GM21367 (cell line): ENCODE results near the gene SLCO3A1.

ENCODE experiments used
- ATAC-seq: cut with Tn5 transposase; IDR thresholded peaks from one replicate; pipeline ENCODE4 v1.9.1; 2021; ENCODE audit not compliant: unreplicated experiment

The SLCO3A1 gene

DNA sequence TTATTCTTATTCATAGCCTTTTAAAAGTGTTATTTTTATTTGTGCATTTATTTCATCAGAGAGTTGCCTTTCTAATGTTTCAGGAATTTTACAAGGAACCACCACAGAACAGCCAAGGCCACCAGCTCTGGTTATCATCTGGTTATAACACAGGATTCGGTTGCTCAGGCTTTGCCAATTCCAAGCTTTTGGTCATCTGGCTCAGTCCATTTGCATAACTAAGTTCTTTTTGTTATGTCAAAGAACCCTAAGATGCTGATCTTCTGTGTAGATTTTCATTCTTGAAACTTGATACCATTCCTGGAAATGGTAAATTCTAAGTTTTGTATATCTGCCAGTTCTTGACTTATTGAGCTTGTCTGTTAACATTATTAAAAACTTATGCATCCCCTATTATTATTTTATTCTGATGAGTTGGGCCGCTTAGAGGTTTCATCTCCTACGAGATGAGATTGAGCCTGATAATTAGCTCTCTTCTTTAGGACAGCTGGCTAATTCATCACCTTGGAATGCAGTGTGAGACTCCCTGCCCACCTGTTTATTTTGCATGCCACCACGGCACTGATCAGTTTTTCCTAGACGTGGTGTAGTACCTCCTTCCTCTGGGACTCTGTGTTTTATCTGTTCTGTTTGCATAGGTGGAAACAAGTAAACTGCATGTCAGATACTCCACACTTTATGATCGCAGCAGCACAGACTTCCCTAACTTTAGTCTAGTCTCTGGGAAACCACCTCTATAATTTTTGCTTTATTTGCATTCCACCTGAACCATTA, 264.8 kb downstream of the SLCO3A1 start:
- ATAC-seq, result no peak

- ATAC-seq, result no peak
Observed at GRCh38 chr15:92118936-92119325, 265.4 kb downstream of the SLCO3A1 start.

DNA sequence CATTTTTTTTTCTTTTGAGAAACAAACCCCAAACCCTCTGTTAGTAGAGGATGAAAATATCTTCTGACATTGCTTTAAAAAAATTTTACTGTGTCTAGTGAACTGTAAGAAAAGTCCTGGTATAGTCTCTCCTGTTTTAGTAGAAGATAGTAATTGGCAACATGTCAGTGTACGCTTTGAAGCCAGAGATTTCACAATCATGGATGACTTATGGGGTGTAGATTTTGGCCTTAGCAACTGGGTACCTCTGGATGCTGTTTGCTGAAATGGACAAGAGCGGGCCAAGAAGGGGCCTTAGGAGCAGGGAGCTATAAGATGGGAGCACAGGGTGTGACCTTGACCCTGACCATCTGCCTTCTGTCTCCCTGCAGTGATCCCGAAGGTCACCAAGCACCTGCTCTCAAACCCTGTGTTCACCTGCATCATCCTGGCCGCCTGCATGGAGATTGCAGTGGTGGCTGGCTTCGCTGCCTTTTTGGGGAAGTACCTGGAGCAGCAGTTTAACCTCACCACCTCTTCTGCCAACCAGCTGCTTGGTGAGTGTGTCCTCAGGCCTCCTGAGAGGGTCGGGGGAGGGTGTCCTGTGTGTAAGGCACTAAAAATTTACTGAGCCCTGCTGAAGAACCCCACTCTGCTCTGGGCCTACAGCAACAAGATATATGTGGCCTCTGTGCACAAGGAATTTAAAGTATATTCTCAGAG, 266.7 kb downstream of the SLCO3A1 start:
- ATAC-seq, result no peak

DNA sequence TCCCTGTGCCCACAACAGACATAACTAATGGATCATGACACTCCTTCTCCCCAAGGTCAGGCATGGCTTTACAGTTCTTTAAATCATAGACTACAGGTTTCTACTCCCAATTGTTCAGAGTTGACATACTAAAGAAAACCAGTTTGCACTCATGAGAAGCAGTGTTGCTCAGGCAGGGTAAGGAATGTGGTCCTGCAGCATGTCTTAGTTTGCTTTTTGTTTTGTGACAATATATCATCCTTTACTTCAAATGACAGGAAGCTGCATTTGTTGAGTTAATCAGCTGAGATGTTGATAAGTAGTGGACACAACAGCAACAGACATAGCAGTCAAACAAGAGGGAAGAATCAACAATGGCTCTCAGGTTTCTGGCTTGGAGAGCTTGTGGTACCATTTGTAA, 267.5 kb downstream of the SLCO3A1 start:
- no peak for ATAC-seq

DNA sequence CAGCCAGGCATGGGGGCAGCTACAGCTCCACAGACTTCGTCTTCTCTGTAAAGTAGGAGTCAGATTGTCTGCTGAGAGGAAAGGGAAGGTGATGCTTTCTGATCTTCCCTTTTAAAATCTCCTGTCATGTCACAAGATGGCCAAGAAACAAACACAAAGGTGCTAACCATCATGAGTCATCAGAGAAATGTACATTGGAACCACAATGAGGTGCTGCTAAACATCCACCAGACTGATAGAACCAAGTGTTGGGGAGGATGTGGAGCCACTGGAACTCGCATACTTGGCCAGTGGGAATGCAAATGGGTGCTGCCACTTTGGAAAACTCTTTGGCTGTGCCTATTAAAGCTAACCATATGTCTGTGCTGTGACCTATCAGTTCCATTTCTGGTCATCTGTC, 268.8 kb downstream of the SLCO3A1 start:
- ATAC-seq, result no peak

GRCh38 chr15:92123962-92124656, 270.6 kb downstream of the SLCO3A1 start:
- no peak for ATAC-seq

GRCh38 chr15:92124657-92125010, 271.1 kb downstream of the SLCO3A1 start:
- no peak for ATAC-seq

DNA sequence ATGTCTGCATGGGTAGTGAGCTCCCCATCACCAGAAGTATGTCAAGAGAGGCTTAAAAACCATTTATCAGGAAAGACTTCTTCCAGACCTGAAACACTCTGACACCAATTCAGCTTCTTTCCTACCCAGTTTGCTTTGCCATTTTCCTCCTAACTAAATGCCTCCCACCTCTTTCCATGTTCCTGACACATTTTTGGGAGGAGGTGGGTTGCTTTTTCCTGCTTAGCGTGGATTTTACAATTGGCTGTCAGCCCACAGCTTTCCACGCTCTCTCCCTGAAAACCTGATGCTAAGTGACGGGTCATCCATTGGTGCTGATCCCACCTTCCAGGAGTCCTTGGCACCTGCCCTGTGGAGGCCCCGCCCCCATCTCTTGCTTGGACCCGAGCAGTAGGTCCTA, 275.3 kb downstream of the SLCO3A1 start:
- no peak for ATAC-seq

DNA sequence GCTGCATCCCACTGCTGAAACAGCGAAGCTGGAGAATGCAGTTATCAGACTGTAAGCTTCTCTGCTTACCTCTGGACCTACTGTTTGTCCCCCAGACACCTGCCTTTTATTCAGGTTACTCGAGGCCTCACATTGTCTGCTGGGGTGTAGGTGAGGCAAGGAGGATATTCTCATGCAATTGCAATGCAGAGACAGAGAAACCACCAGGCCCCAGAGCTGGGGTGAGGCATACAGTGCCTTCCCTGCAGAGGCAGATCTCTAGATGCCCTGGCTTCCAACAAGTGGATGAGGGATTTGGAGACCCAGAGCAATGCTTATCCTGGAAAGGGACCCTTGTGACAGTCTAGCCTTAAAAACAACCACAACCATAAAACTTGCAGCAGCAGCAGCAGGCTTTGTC, 276.7 kb downstream of the SLCO3A1 start:
- ATAC-seq, result no peak

DNA sequence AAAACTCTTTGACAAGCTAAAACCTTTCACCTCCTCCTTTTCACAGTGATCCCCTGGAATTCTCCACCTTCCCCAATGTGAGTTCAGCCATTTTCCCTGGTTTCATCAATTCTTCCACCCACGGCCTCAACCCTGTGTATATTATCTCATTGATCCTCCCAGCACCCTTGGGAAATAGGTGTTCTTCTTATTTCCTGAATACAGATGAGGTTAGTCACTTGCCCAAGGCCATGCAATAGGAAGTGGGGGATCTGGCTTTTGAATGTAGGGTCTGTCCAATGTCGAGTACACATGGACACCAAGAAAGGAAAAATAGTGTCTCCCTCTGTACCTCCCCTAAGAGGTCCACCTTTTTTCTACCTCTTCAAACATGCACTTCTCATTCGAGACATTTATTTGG, 277.4 kb downstream of the SLCO3A1 start:
- ATAC-seq, result no peak

DNA sequence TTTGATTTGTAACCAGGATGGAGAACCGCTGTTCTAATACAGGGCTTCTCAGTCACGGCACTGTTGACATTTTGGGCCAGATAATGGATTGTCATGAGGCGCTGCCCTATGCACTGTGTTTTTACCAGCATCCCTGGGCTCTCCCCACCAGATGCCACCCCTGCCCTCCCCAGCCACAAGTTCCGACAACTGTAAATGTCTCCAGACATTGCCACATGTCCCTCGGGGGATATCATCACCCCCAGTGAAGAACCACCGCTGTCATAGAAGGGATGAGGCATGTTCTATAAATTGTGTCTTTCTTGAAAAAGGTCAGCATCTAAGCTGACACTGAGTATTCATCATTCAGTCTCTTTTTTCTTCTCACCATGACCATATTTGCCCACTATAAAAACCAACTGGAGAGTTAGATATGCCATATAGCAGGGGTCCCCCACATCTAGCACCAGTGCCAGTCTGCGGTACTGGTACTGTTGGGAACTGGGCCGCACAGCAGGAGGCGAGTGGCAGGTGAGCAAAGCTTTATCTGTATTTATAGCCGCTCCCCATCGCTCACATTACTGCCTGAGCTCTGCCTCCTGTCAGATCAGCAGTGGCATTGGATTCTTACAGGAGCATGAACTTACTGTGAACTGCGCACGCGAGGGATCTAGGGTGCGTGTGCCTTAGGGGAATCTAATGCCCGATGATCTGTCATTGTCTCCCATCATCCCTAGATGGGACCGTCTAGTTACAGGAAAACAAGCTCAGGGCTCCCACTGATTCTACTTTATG, 279.7 kb downstream of the SLCO3A1 start:
- ATAC-seq, result no peak

DNA sequence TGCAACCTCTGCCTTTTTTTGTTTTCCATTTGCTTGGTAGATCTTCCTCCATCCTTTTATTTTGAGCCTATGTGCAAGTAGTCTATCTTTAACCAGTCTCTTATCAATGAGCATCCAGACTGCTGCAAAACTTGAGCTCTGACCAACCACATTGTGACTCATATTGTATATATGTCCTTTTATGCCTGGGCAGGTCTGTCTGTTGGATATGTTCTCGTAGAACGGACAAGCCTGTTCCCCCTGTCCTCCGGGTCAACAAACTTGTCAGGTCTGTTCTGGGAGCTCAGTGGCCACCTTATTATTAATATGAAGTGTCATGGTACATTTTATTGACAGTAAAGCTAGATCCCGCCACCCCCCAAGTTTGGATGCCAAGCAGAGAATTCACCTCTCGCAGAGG, 287.3 kb downstream of the SLCO3A1 start:
- no peak for ATAC-seq

DNA sequence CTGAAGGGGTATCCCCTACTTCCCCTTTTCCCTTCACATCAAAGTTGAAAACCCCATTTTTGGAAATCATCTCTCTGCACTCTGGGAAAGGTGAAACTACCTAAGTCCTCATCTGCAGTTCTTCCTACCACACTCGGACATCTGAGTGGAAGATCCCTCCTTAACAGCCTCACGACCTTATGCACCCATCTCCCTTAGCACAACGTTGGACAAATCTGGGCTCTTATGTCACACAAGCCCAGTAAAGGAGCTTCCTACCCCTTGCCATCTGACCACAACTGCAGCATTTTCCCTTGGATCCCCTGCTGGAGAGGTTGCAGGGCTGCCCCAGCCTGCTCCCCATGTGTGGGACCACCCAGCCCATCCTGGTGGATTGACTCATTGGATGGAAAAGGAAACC, 288.1 kb downstream of the SLCO3A1 start:
- no peak for ATAC-seq

DNA sequence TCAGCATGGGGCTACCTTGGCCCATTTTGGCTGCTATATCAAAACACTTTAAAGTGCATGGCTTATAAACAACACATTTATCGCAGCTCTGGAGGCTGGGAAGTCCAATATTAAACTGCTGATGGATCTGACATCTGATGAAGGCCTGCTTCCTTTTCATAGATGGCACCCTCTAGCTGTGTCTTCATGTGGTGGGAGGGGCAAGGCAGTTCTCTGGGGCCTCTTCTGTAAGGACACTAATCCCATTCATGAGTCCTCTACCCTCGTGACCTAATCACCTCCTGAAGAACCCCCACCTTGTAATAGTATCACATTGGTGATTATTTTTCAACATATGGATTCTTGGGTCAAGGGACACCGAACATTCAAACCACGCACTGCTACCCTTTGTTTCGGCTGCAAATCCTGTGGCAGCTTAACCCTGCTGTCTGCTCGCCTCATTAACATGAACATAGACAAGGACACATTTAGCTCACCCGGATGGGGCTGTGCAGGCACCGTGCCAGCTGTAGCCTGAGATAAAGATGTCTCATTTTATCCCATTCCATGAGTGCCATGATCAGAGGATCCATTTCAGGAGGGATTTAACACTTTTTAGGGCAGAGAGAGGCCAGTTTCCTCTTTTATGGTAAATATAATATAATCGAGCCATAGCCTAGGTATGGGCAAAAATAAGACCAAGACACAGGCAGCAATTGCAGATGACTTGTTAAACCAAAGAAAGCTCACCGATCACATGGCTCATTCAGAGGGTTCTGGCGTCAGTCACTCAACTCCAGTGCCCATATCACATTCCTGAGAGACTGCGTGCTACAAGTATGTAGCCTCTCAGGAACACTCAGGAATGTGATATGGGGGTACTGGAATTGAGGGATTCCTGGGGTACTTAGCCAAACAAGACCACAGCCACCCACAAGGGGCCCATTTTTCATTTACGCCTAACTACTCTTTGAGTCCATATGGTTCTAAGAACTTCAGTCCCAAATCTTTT, 289.0 kb downstream of the SLCO3A1 start:
- ATAC-seq, result no peak

DNA sequence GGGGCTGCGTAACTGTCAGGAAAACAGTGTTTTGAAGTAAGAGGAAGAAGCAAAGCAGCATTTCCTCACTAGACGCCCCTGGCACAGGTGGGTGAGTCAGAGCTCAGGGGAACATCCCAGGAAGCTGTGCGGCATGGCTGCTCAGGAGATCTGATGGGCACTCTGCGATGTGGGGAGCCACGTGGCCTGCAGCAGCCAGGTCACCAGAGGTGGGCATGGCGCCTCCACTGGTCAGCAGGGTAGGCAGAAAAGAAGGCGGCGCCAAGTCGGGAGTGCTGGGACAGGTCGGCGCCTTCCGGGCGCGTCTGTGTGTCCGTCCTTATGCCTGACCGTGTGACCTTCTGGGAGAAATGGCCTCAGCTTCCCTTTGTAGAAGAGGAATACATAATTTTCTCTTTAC, 290.3 kb downstream of the SLCO3A1 start:
- no peak for ATAC-seq

GRCh38 chr15:92146511-92147150, 293.1 kb downstream of the SLCO3A1 start:
- no peak for ATAC-seq

- ATAC-seq, result no peak
Observed at GRCh38 chr15:92149029-92149428, 295.5 kb downstream of the SLCO3A1 start.

DNA sequence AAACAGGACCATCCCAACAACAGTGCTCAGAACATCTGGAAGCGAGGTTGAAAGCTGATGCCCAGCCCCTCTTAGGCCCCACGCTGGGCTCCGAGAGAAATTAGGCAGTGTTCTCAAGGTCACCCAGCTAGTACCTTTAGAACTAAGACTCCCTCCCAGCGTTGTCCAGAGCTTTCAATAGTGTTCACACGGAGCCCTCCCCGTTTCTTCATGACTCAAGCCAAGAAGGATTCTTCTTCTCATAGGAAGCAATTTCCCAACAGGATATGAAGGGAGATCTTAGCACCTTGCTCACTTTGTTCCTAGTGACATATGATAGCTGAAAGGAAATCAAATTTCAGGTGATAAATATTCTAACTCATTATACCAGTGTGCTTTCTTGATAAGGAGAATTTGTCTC, 296.0 kb downstream of the SLCO3A1 start:
- no peak for ATAC-seq

DNA sequence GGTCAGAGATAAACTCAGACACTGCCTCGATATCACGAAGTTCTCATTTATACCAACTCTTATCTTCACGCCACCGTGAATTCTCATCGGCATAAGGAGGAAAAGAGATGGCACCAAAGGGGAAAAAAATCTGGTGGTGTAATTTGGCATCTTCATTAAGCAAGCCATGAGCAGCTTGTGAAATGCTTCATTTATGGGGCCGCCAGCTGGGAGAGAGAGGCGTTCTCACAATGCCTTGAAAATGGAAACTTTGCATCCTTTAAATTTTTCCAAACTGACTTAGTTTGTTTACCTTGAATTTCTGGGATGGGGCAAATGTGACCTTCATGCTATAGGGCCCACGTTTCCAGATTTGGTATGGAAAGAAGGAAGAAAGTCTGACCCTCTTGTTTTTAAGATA, 297.7 kb downstream of the SLCO3A1 start:
- ATAC-seq, result no peak

- ATAC-seq, result no peak
Observed at GRCh38 chr15:92151741-92152140, 298.2 kb downstream of the SLCO3A1 start.
